SJSA1 (cell line): ENCODE measurements around the gene TANK. TPM values are rescaled to one million over a fixed set of nuclear protein-coding genes. Genes with fewer than 3 reads are reported as not detected.

Experiments
- DNase-seq, 2 experiments: peaks; one replicate each; pipeline ENCODE4 v3.0.0-alpha.2; 2015 to 2020; ENCODE audit warnings: low spot score in 2 of 2, low read depth in 1 of 2
- H3K27ac ChIP-seq: fragments of 250-450 bp; sonication (Bioruptor Pico); 2 replicates; pipeline ENCODE4 v1.5.1; 2020; ENCODE audit warnings: mild to moderate bottlenecking, moderate library complexity
- H3K27me3 ChIP-seq: fragments of 250-450 bp; sonication (Bioruptor Pico); replicated peaks from 2 replicates; pipeline ENCODE4 v1.5.1; 2020; ENCODE audit warnings: mild to moderate bottlenecking, moderate library complexity
- H3K36me3 ChIP-seq: fragments of 250-450 bp; sonication (Bioruptor Pico); 2 replicates; pipeline ENCODE4 v1.5.1; 2020; ENCODE audit warnings: mild to moderate bottlenecking
- H3K4me1 ChIP-seq: fragments of 250-450 bp; sonication (Bioruptor Pico); replicated peaks from 2 replicates; pipeline ENCODE4 v1.6.1; 2021; ENCODE audit warnings: mild to moderate bottlenecking
- H3K4me3 ChIP-seq: fragments of 250-450 bp; sonication (Bioruptor Pico); 2 replicates; pipeline ENCODE4 v1.5.1; 2020; ENCODE audit warnings: mild to moderate bottlenecking
- H3K9me3 ChIP-seq: fragments of 250-450 bp; sonication (Bioruptor Pico); replicated peaks from 2 replicates; pipeline ENCODE4 v1.5.1; 2020; ENCODE audit warnings: mild to moderate bottlenecking
- total RNA-seq: library from RNA; depleted of rRNA; stranded (reverse); fragments of >200 nt; shearing (Covaris generic); gene quantifications from 2 replicates; pipeline ENCODE4 v1.2.3, GENCODE V29; 2014

Gene TANK
- total RNA-seq, 1 experiment from 2014 or later, result 106 TPM

GRCh38 chr2:161204846-161205245, 44.6 kb downstream of the TANK start:
- Histone ChIP-seq H3K4me3 (no peak overlapping the region), H3K27me3 (no peaks in the 10 kb centered on the region), H3K36me3 (peaks cover 26% of the 10 kb centered on the region), H3K27ac (peak overlapping the region; percentile 73), H3K4me1 (peaks cover 72% of the 10 kb centered on the region), H3K9me3 (no peaks in the 10 kb centered on the region)
- peak; percentile 77 to 92 for DNase-seq

- Histone ChIP-seq H3K4me1 (peaks cover 72% of the 10 kb centered on the region), H3K27me3 (no peaks in the 10 kb centered on the region), H3K4me3 (no peak overlapping the region), H3K27ac (peak overlapping the region; percentile 73), H3K9me3 (no peaks in the 10 kb centered on the region), H3K36me3 (peaks cover 35% of the 10 kb centered on the region)
- no peak for DNase-seq
Measured at GRCh38 chr2:161206471-161207032, 46.3 kb downstream of the TANK start.

GRCh38 chr2:161207941-161208340, 47.7 kb downstream of the TANK start:
- peak overlapping the region; percentile 73 for H3K27ac ChIP-seq
- peak; percentile 86 to 98 for DNase-seq
- no peaks in the 10 kb centered on the region for H3K9me3 ChIP-seq
- H3K4me3 ChIP-seq, result no peak overlapping the region
- peaks cover 67% of the 10 kb centered on the region for H3K4me1 ChIP-seq
- H3K27me3 ChIP-seq, result no peaks in the 10 kb centered on the region
- peaks cover 46% of the 10 kb centered on the region for H3K36me3 ChIP-seq

- DNase-seq, result peak; percentile 84 to 88
- Histone ChIP-seq H3K4me3 (no peak overlapping the region), H3K27me3 (no peaks in the 10 kb centered on the region), H3K27ac (peak overlapping the region; percentile 73), H3K9me3 (no peaks in the 10 kb centered on the region), H3K36me3 (peaks cover 43% of the 10 kb centered on the region), H3K4me1 (peaks cover 61% of the 10 kb centered on the region)
Measured at GRCh38 chr2:161208527-161209139, 48.4 kb downstream of the TANK start.

- no peak overlapping the region; the same call in 1 of the 2 replicates for H3K27ac ChIP-seq
- DNase-seq, result no peak
- H3K9me3 ChIP-seq, result no peaks in the 10 kb centered on the region
- peaks cover 50% of the 10 kb centered on the region for H3K4me1 ChIP-seq
- no peaks in the 10 kb centered on the region for H3K27me3 ChIP-seq
- peaks cover 50% of the 10 kb centered on the region for H3K36me3 ChIP-seq
- no peak overlapping the region for H3K4me3 ChIP-seq
Measured at GRCh38 chr2:161209902-161210301, 49.7 kb downstream of the TANK start.

GRCh38 chr2:161217597-161218185, 57.5 kb downstream of the TANK start:
- H3K27ac ChIP-seq, result no peak overlapping the region
- no peak for DNase-seq
- H3K36me3 ChIP-seq, result peaks cover 47% of the 10 kb centered on the region
- no peaks in the 10 kb centered on the region for H3K9me3 ChIP-seq
- no peak overlapping the region for H3K4me3 ChIP-seq
- H3K27me3 ChIP-seq, result no peaks in the 10 kb centered on the region
- peaks cover 20% of the 10 kb centered on the region; the same call in 1 of the 2 replicates for H3K4me1 ChIP-seq

GRCh38 chr2:161219211-161219610, 59.0 kb downstream of the TANK start:
- no peak for DNase-seq
- Histone ChIP-seq H3K36me3 (peaks cover 46% of the 10 kb centered on the region), H3K9me3 (no peaks in the 10 kb centered on the region), H3K27ac (no peak overlapping the region; the same call in 1 of the 2 replicates), H3K4me3 (no peak overlapping the region), H3K4me1 (peaks cover 20% of the 10 kb centered on the region; the same call in 1 of the 2 replicates), H3K27me3 (no peaks in the 10 kb centered on the region)

GRCh38 chr2:161223139-161223732, 63.0 kb downstream of the TANK start:
- Histone ChIP-seq H3K4me1 (peaks cover 17% of the 10 kb centered on the region), H3K36me3 (peaks cover 50% of the 10 kb centered on the region), H3K27me3 (no peaks in the 10 kb centered on the region), H3K4me3 (no peak overlapping the region), H3K9me3 (no peaks in the 10 kb centered on the region), H3K27ac (no peak overlapping the region)
- DNase-seq, result peak in 1 of 2 experiments; percentile 33

GRCh38 chr2:161228511-161229240, 68.4 kb downstream of the TANK start:
- Histone ChIP-seq H3K9me3 (no peaks in the 10 kb centered on the region), H3K4me1 (peaks cover 11% of the 10 kb centered on the region; the same call in 1 of the 2 replicates), H3K36me3 (peaks cover 72% of the 10 kb centered on the region), H3K27me3 (no peaks in the 10 kb centered on the region), H3K27ac (no peak overlapping the region), H3K4me3 (no peak overlapping the region)
- no peak for DNase-seq

GRCh38 chr2:161230959-161231358, 70.7 kb downstream of the TANK start:
- peaks cover 57% of the 10 kb centered on the region for H3K36me3 ChIP-seq
- no peak for DNase-seq
- no peak overlapping the region for H3K27ac ChIP-seq
- H3K27me3 ChIP-seq, result no peaks in the 10 kb centered on the region
- no peak overlapping the region for H3K4me3 ChIP-seq
- peaks cover 11% of the 10 kb centered on the region; the same call in 1 of the 2 replicates for H3K4me1 ChIP-seq
- H3K9me3 ChIP-seq, result no peaks in the 10 kb centered on the region

- Histone ChIP-seq H3K9me3 (no peaks in the 10 kb centered on the region), H3K27me3 (no peaks in the 10 kb centered on the region), H3K4me3 (no peak overlapping the region), H3K4me1 (peaks cover 18% of the 10 kb centered on the region), H3K36me3 (peaks cover 53% of the 10 kb centered on the region), H3K27ac (no peak overlapping the region)
- no peak for DNase-seq
Measured at GRCh38 chr2:161232571-161232970, 72.3 kb downstream of the TANK start.

GRCh38 chr2:161233858-161234431, 73.7 kb downstream of the TANK start:
- H3K9me3 ChIP-seq, result no peaks in the 10 kb centered on the region
- peaks cover 39% of the 10 kb centered on the region for H3K36me3 ChIP-seq
- no peak for DNase-seq
- no peak overlapping the region for H3K4me3 ChIP-seq
- H3K27ac ChIP-seq, result no peak overlapping the region
- H3K27me3 ChIP-seq, result no peaks in the 10 kb centered on the region
- peaks cover 21% of the 10 kb centered on the region for H3K4me1 ChIP-seq

GRCh38 chr2:161234627-161235026, 74.4 kb downstream of the TANK start:
- no peak for DNase-seq
- Histone ChIP-seq H3K4me3 (no peak overlapping the region), H3K27me3 (no peaks in the 10 kb centered on the region), H3K27ac (no peak overlapping the region), H3K36me3 (peaks cover 32% of the 10 kb centered on the region), H3K9me3 (no peaks in the 10 kb centered on the region), H3K4me1 (peaks cover 19% of the 10 kb centered on the region)
